Melanocyte of skin (primary cell): ENCODE results near the gene DDI1. TPM values are rescaled to one million over a fixed set of nuclear protein-coding genes. Genes with fewer than 3 reads are reported as not detected.

ENCODE experiments used
- total RNA-seq, 2 donors: library from RNA; depleted of rRNA; stranded (reverse); fragments of >200 nt; gene quantifications; 2 replicates each; pipeline ENCODE4 v1.2.3, GENCODE V29; 2012

The DDI1 gene
- not detected for total RNA-seq

GRCh38 chr11:104036588-104036987, at the start of gene DDI1:
DDI1 (plus strand) TSS chr11:104036640; CDS start chr11:104036823, 183 bp downstream.

Other genes with a start within 250 kb of the DDI1 start
- gene PDGFD, start 127.5 kb downstream of the DDI1 start, total RNA-seq = 1 to 10 TPM; 2.1 to 4.7 TPM